Dendritic cell treated with granulocyte-macrophage colony-stimulating factor and Interleukin-4, amounts not matched to agents 40 ng/mL and 50 ng/mL, for 4 days (primary cell): ENCODE data around the gene KIF6.
"Not testable (repeated sequence)": the region's sequence is repeated elsewhere in the genome, so short reads cannot be mapped to it uniquely, and the experiment has no call there.

Experiments
- H3K27ac Mint-ChIP-seq: one replicate; pipeline ENCODE4 v1.8.0; 2022; ENCODE audit warnings: mild to moderate bottlenecking, mixed read lengths
- H3K27me3 Mint-ChIP-seq: one replicate; pipeline ENCODE4 v1.8.0; 2022; ENCODE audit warnings: mild to moderate bottlenecking, mixed read lengths
- H3K36me3 Mint-ChIP-seq: one replicate; pipeline ENCODE4 v1.8.0; 2022; ENCODE audit warnings: low read depth, mixed read lengths
- H3K4me1 Mint-ChIP-seq: one replicate; pipeline ENCODE4 v1.8.0; 2022; ENCODE audit warnings: low read depth, mixed read lengths
- H3K4me3 Mint-ChIP-seq: one replicate; pipeline ENCODE4 v1.8.0; 2022; ENCODE audit warnings: mild to moderate bottlenecking, moderate library complexity, mixed read lengths
- H3K9me3 Mint-ChIP-seq: one replicate; pipeline ENCODE4 v1.8.0; 2022; ENCODE audit warnings: mixed read lengths
- intact Hi-C: fragments of 100-400 bp; cut with micrococcal nuclease; formaldehyde crosslinking; loops from one replicate; pipeline ENCODE4 v1.15.0; 2022

KIF6 gene

DNA sequence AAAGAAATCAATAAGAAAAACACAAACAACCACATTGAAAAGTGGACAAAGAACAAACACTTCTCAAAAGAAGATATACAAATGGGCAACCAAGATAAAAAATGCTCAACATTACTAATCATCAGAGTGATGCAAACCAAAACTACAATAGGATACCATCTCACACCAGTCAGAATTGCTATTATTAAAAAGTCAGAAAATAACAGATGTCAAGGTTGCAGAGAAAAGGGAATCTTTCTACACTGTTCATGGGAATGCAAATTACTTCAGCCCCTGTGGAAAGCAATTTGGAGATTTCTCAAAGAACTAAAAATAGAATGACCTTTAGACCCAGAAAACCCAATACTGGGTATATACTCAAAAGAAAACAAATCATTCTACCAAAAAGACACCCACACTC is 29.8 kb downstream of the KIF6 start:
- intact Hi-C loops: no loop called here
- peaks cover 13% of the 10 kb centered on the region for H3K27me3 Mint-ChIP-seq
- no peak overlapping the region for H3K4me3 Mint-ChIP-seq

DNA sequence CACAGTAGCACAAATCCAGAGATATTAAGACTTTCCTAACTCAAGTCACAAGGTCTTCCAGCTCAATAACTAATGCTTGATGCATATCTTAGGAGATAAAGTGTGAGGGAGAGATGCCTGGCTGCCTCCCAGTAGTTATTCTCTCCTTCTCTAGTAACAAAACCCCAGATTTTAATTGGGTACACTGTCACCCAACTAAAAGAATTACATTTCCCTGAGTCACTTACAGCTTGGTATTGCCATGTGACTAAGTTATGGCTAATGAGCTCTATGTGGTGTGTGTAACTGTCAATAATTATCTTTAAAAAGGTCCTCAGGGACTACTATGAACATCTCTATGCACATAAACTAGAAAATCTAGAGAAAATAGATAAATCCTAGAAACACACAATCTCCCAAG is 32.0 kb downstream of the KIF6 start:
- no peak overlapping the region for H3K27ac Mint-ChIP-seq
- no peaks in the 10 kb centered on the region for H3K36me3 Mint-ChIP-seq
- H3K4me1 Mint-ChIP-seq: peaks cover under 1% of the 10 kb centered on the region
- peaks cover 14% of the 10 kb centered on the region for H3K27me3 Mint-ChIP-seq
- intact Hi-C loops: no loop called here
- no peaks in the 10 kb centered on the region for H3K9me3 Mint-ChIP-seq
- no peak overlapping the region for H3K4me3 Mint-ChIP-seq

More for the DNA sequence above, 29.8 kb downstream of the KIF6 start:
- Mint-ChIP-seq H3K4me1 (no peaks in the 10 kb centered on the region), H3K27ac (no peak overlapping the region), H3K9me3 (no peaks in the 10 kb centered on the region), H3K36me3 (no peaks in the 10 kb centered on the region)

- Mint-ChIP-seq H3K36me3 (no peaks in the 10 kb centered on the region), H3K27me3 (peaks cover 11% of the 10 kb centered on the region), H3K4me3 (no peak overlapping the region), H3K9me3 (no peaks in the 10 kb centered on the region), H3K4me1 (peaks cover 13% of the 10 kb centered on the region), H3K27ac (no peak overlapping the region)
- intact Hi-C loops: no loop called here
These were observed 36.7 kb downstream of the KIF6 start for GRCh38 chr6:39688494-39688893.

- Mint-ChIP-seq H3K27me3 (peaks cover 9% of the 10 kb centered on the region), H3K36me3 (no peaks in the 10 kb centered on the region), H3K9me3 (no peaks in the 10 kb centered on the region), H3K27ac (no peak overlapping the region), H3K4me3 (no peak overlapping the region), H3K4me1 (peaks cover 13% of the 10 kb centered on the region)
- intact Hi-C loops: no loop called here
These were observed 38.2 kb downstream of the KIF6 start for GRCh38 chr6:39686976-39687375.

DNA sequence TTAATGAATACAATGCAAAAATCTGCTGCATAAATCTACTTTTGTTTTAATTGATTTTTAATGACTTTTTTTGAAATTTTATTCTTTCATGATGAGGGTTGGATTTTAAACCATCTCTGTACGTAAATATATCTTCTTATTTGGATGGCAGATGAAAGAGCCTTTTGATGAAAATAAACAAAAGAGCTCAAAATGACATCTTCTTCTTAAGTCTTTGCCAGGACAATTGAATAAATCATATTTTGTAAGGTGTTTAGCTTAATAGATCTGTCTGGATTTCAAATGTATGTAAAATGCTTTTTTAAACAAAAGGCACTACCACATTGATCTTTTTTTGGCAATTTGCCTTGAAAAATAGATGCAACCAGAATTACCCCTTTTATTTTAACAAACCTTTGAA is 39.3 kb downstream of the KIF6 start:
- Mint-ChIP-seq H3K9me3 (no peaks in the 10 kb centered on the region), H3K27ac (no peak overlapping the region), H3K36me3 (no peaks in the 10 kb centered on the region), H3K4me1 (peaks cover 13% of the 10 kb centered on the region), H3K4me3 (no peak overlapping the region), H3K27me3 (peaks cover 4% of the 10 kb centered on the region)
- intact Hi-C loops: no loop called here

DNA sequence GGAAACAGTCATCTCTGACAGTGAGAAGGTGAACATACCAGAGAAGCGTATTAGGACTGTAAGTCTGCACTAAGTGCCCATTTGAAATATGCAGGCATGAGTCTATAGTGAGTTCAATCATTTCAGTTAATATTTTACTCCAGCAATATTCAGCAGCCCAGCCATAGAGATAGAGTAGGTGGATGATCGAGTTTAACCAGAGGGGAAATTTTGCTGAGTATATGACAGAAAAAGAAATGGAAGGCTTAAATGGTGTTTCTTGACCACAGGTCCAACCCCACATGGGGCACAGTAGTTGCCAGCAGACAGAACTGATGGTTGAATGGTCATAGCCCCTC is 39.8 kb downstream of the KIF6 start:
- no peaks in the 10 kb centered on the region for H3K36me3 Mint-ChIP-seq
- no peak overlapping the region for H3K27ac Mint-ChIP-seq
- H3K4me1 Mint-ChIP-seq: peaks cover 13% of the 10 kb centered on the region
- peaks cover 1% of the 10 kb centered on the region for H3K27me3 Mint-ChIP-seq
- H3K4me3 Mint-ChIP-seq: no peak overlapping the region
- no peaks in the 10 kb centered on the region for H3K9me3 Mint-ChIP-seq
- intact Hi-C loops: no loop called here

DNA sequence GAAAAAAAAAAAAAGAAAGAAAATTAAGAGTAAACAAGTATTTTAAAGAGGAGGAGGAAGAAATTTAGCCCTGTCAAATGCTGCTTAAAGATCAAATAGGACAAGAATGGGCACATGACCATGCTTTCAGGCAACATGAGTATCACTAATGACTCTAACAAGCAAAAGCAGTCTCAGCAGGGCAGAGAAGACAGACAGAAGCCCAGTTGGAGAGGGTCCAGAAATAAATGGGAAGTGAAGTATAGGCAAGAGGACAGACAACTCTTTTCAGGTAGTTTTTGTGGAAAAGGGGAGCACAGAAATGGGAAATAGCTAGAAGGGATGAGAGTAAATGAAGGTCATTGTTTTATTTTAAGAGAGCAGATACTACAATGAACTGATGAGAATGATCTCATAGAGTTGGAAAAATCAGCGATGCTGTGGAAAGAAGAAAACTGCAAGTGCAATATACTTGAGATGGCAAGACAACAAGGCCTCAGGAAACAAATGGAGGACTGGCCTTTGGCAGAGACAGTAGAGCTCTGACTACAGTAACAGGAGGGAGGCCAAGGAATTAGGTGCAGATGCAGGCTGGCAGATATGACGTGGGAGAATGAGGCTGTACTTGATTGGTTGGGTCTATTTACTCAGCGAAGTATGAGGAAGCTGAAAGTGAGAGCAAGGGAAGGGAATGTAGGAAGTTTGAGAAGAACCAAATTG is 40.3 kb downstream of the KIF6 start:
- Mint-ChIP-seq H3K27ac (no peak overlapping the region), H3K9me3 (no peaks in the 10 kb centered on the region), H3K27me3 (no peaks in the 10 kb centered on the region), H3K4me3 (no peak overlapping the region), H3K36me3 (no peaks in the 10 kb centered on the region), H3K4me1 (peaks cover 13% of the 10 kb centered on the region)
- intact Hi-C loops: no loop called here

- Mint-ChIP-seq H3K9me3 (no peaks in the 10 kb centered on the region), H3K27me3 (no peaks in the 10 kb centered on the region), H3K36me3 (no peaks in the 10 kb centered on the region), H3K4me1 (peaks cover 8% of the 10 kb centered on the region), H3K27ac (no peak overlapping the region), H3K4me3 (no peak overlapping the region)
- intact Hi-C loops: no loop called here
These were observed 43.5 kb downstream of the KIF6 start for GRCh38 chr6:39681674-39682121.

DNA sequence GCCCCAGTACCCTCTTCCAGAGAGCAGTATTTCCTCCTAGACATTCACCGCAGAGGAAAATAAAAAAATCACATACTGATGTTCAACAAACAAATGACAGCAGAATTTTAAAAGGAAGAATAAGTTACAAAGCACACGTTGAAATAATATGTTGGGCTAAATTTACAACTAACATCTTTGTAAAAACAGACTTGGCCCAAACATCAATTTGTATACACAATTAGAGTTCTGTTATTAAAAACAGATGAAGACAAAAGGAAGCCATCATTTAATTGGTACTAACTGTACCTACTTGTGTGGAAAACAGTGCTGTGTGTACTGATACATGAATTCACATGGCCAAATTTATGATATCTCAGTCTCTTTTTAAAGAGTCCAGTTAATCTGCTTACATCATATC is 46.3 kb downstream of the KIF6 start:
- no peaks in the 10 kb centered on the region for H3K36me3 Mint-ChIP-seq
- no peaks in the 10 kb centered on the region for H3K4me1 Mint-ChIP-seq
- intact Hi-C loops: no loop called here
- H3K27ac Mint-ChIP-seq: no peak overlapping the region
- no peak overlapping the region for H3K4me3 Mint-ChIP-seq
- no peaks in the 10 kb centered on the region for H3K9me3 Mint-ChIP-seq
- H3K27me3 Mint-ChIP-seq: no peaks in the 10 kb centered on the region

DNA sequence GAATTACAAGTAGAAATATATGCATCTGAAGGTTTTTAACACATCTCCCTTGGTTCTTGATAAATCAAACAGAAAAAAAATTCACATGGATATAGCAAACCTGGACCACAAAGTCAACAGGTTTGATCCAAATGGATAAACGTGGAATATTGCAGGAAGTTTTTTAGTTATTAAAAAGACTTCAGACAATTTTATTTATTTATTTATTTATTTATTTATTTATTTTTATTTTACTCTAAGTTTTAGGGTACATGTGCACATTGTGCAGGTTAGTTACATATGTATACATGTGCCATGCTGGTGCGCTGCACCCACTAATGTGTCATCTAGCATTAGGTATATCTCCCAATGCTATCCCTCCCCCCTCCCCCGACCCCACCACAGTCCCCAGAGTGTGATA is 47.9 kb downstream of the KIF6 start:
- H3K4me3 Mint-ChIP-seq, H3K27me3 Mint-ChIP-seq, intact Hi-C loops, H3K9me3 Mint-ChIP-seq, H3K36me3 Mint-ChIP-seq, H3K27ac Mint-ChIP-seq, H3K4me1 Mint-ChIP-seq: not testable (repeated sequence)

GRCh38 chr6:39670519-39670918 is 54.7 kb downstream of the KIF6 start:
- Mint-ChIP-seq H3K4me1 (no peaks in the 10 kb centered on the region), H3K9me3 (no peaks in the 10 kb centered on the region), H3K27ac (no peak overlapping the region), H3K4me3 (no peak overlapping the region), H3K36me3 (no peaks in the 10 kb centered on the region), H3K27me3 (peaks cover 3% of the 10 kb centered on the region)
- intact Hi-C loops: no loop called here

- Mint-ChIP-seq H3K9me3 (no peaks in the 10 kb centered on the region), H3K4me3 (no peak overlapping the region), H3K27me3 (peaks cover 3% of the 10 kb centered on the region), H3K4me1 (no peaks in the 10 kb centered on the region), H3K36me3 (no peaks in the 10 kb centered on the region), H3K27ac (no peak overlapping the region)
- intact Hi-C loops: no loop called here
These were observed 55.2 kb downstream of the KIF6 start for GRCh38 chr6:39669973-39670342.

GRCh38 chr6:39669207-39669972 is 55.8 kb downstream of the KIF6 start:
- intact Hi-C loops: no loop called here
- H3K4me1 Mint-ChIP-seq: no peaks in the 10 kb centered on the region
- no peak overlapping the region for H3K27ac Mint-ChIP-seq
- H3K4me3 Mint-ChIP-seq: no peak overlapping the region
- H3K27me3 Mint-ChIP-seq: peaks cover 3% of the 10 kb centered on the region
- H3K9me3 Mint-ChIP-seq: no peaks in the 10 kb centered on the region
- no peaks in the 10 kb centered on the region for H3K36me3 Mint-ChIP-seq

DNA sequence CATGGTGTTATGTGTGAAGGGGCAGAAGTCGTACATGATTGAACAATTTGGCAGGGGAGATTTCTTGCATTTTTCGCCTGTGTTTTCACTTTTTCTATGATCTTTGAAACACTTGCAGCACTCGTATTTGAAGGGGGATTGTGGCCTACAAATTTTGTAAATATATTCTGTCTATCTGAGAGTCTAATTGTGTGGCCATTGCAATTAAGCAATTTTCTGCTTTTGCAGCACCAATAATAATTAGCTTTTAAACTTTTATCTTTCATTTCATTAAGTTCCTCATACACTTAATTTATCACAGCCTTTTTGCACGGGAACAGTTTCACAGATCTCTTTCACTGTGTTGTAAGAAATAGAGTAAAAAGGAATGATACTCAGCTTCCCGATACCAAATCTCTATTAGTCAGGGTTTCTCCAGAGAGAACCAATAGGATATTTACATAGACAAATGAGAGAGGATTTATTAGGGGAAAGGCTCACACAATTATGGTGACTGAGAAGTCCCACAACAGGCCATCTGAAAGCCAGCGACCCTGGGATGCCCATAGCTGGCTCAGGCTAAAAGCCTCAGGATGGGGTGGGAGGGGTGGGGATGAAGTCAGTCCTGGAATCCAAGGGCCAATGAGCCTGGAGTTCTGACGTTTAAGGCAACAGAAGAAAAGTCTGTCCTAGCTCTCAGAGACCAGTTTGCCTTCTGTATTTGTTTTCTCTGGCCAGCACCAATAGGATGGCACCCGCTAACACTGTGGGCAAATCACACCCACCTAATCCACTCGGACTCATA is 58.3 kb downstream of the KIF6 start:
- Mint-ChIP-seq H3K27me3 (peaks cover 7% of the 10 kb centered on the region), H3K9me3 (no peaks in the 10 kb centered on the region), H3K27ac (no peak overlapping the region), H3K4me1 (no peaks in the 10 kb centered on the region), H3K36me3 (no peaks in the 10 kb centered on the region), H3K4me3 (no peak overlapping the region)
- intact Hi-C loops: no loop called here
